ENCODE measurements around the gene UBE3D. TPM values are rescaled to one million over a fixed set of nuclear protein-coding genes. Genes with fewer than 3 reads are reported as not detected.
"Not testable (repeated sequence)": the region's sequence is repeated elsewhere in the genome, so short reads cannot be mapped to it uniquely, and the experiment has no call there.

The UBE3D gene
- polyA plus RNA-seq, 1 donor from 2014 or later = 6.2 TPM

DNA sequence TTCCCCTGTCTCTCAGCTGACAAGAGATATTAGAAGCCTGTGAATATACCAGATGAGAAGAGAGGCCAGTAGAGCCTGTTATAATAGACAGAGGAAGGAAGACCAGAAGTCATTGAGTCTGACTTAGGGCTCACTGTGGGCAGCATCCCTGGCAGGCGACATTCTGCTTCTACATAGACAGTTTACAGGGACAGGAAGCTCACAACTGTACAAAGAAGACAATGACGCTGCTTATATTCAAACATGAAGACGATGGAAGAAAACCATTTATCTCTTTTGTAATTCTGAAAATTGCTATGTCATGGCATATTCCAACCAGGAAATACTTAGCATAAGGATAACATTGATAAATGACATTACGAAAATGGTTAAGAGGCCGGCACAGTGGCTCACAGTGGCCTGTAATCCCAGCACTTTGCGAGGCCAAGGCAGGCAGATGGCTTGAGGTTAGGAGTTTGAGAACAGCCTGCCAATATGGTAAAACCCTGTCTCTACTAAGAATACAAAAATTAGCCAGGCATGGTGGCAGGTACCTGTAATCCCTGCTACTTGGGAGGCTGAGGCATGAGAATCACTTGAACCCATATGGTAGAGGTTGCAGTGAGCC lies 170.9 kb downstream of the UBE3D start:
- Mint-ChIP-seq H3K4me1 (peaks cover 0 to 1% (median 0%) of the 10 kb centered on the region in 3 donors), H3K27ac (no peak overlapping the region), H3K4me3 (no peak overlapping the region), H3K27me3 (no peaks in the 10 kb centered on the region), H3K36me3 (peaks cover 7% of the 10 kb centered on the region), H3K9me3 (peaks cover 0 to 4% (median 2%) of the 10 kb centered on the region in 3 donors)

DNA sequence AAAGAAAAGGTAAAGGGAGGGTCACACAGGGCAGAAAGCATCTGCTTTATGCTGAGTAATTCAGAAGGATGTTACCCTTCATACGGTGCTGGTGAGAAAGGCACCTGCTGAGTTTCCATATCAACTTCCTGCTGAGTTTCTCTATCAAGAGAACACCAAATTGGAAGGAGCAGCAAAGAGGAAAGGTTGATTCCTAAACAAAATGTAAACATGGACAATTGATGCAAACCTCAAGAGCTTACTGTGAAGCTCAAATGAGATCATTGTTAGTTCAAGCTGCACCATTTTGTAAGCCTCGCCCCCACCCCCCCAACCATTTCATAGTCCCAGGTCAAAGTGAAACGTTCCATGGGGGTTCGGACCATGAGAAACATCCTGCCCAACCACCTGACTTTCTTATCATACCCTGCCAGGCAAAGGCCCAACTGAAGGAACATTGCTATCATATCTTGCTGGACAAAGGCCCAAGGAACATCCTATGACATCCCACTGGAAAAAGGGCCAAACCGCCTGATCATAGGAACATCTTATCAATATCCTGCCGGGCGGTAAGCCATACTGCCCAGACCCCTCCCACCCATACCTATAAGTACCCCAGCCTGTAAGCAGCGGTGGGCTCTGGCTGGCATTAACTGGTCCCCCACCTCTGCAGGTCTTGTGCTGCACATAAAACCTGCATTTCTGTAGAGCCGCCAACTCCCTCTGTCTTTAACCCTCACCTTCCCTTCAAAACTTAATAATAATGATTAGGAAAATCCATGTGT lies 171.6 kb downstream of the UBE3D start:
- Mint-ChIP-seq H3K4me1 (peaks cover 0 to 1% (median 0%) of the 10 kb centered on the region in 3 donors), H3K9me3 (peaks cover 0 to 4% (median 2%) of the 10 kb centered on the region in 3 donors), H3K27ac (no peak overlapping the region), H3K4me3 (no peak overlapping the region), H3K27me3 (no peaks in the 10 kb centered on the region), H3K36me3 (peaks cover 7% of the 10 kb centered on the region)

DNA sequence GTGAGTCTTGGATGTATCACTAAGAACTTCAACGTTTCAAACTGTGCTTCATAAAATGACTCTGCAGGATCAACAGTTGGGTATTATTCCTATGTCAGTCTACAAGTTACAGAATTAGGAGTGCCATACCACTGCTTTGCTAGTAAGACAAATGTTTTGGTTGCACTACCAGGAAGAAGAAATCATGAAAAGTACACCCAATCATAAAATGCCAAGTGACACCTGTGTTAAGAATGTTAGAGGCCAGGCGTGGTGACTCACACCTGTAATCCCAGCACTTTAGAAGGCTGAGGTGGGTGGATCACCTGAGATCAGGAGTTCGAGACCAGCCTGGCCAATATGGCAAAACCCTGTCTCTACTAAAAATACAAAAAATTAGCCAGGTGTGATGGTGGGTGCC lies 174.1 kb downstream of the UBE3D start:
- H3K27me3 Mint-ChIP-seq, H3K9me3 Mint-ChIP-seq, H3K27ac Mint-ChIP-seq, H3K4me3 Mint-ChIP-seq, H3K36me3 Mint-ChIP-seq, H3K4me1 Mint-ChIP-seq: not testable (repeated sequence)

DNA sequence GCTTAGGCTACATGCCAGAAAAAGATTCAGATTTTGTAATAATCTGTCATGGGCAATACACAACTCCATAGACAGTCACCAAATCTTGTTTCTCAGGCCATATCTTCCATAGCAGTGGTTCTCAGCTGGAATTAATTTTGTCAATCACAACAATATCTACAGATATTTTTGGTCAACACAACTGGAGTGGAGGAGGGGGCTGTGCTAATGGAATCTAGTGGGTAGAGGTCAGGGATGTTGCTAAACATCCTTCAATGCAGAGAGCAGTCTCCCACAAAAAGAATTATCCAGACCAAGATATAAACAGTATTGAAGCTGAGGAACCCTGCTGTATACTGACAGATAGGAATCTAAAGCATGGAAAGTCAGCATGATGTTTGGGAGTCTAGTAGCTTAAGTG lies 174.6 kb downstream of the UBE3D start:
- H3K27ac Mint-ChIP-seq = no peak overlapping the region
- H3K4me3 Mint-ChIP-seq = peak overlapping the region in 1 of 4 donors; percentile 39
- H3K27me3 Mint-ChIP-seq = no peaks in the 10 kb centered on the region
- peaks cover 3% of the 10 kb centered on the region for H3K36me3 Mint-ChIP-seq
- peaks cover 0 to 2% (median 0%) of the 10 kb centered on the region in 3 donors for H3K9me3 Mint-ChIP-seq
- no peaks in the 10 kb centered on the region for H3K4me1 Mint-ChIP-seq

DNA sequence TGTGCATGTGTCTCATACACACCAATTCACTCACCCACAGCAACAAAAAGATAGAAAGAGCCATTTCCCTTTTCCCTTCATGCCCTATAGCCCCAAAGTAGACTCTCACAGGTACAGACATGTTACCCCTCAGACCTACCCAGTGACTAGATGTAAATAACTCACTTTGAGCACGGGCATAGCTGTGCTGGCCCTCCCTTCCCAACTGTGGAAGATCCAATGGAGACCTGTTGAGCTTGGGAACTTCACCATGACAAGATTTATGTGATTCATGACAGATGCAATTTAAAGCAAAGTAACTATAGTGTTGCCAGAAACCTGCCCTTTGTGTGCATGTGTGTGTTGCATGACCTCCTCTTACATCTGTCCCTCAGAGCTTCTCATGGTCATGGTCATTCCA lies 175.4 kb downstream of the UBE3D start:
- H3K36me3 Mint-ChIP-seq = peaks cover 3% of the 10 kb centered on the region
- H3K27ac Mint-ChIP-seq = no peak overlapping the region
- H3K4me1 Mint-ChIP-seq = no peaks in the 10 kb centered on the region
- H3K4me3 Mint-ChIP-seq = no peak overlapping the region
- no peaks in the 10 kb centered on the region for H3K27me3 Mint-ChIP-seq
- H3K9me3 Mint-ChIP-seq = peaks cover 0 to 2% (median 0%) of the 10 kb centered on the region in 3 donors

DNA sequence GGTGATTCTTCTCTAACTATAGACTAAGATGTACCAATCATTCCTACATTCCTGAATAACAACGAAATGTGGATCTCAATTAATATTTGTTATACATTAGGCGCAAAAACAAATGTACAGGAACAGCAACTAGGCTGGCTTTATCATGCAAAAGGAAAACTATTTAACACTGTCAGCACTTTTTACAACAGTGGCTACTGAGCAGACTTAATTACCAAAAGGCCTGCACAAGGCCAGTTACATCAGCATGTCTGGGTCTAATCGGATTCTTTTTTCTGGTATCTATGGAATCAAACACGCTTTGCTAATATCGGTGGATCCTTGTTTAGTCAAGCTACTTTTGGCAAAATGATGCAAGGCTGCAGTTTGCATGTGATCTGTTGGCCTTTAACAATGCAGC lies 176.5 kb downstream of the UBE3D start:
- H3K4me3 Mint-ChIP-seq = no peak overlapping the region
- H3K36me3 Mint-ChIP-seq = peaks cover 3% of the 10 kb centered on the region
- H3K27me3 Mint-ChIP-seq = no peaks in the 10 kb centered on the region
- H3K9me3 Mint-ChIP-seq = peaks cover 0 to 2% (median 0%) of the 10 kb centered on the region in 3 donors
- no peaks in the 10 kb centered on the region for H3K4me1 Mint-ChIP-seq
- H3K27ac Mint-ChIP-seq = no peak overlapping the region

GRCh38 chr6:82882363-82883023 lies 183.1 kb downstream of the UBE3D start:
- Mint-ChIP-seq H3K27me3 (no peaks in the 10 kb centered on the region), H3K4me1 (no peaks in the 10 kb centered on the region)

DNA sequence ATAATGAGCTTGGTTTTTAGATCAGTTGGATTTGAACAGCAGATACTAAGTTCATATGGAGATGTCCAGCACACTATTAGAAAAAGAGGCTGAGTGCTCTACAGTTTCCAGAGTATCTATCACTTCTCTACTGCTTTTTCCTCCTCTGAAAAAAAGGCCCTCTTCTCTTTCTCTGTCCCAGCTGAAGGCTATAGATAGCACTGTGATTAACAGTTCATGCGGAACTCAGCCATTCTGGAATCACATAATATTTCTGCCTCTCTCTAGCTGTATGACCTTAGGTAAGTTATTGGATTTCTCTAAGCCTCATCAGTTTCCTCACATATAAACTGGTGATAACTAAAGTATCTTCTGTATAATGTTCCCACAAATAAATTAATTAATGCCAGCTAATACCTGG lies 184.1 kb downstream of the UBE3D start:
- Mint-ChIP-seq H3K27ac (peak overlapping the region in 1 of 3 donors; percentile 85), H3K9me3 (peaks cover 0 to 1% (median 0%) of the 10 kb centered on the region in 3 donors), H3K36me3 (peaks cover 2% of the 10 kb centered on the region), H3K27me3 (no peaks in the 10 kb centered on the region), H3K4me1 (no peaks in the 10 kb centered on the region), H3K4me3 (no peak overlapping the region)

More at GRCh38 chr6:82882363-82883023, 183.1 kb downstream of the UBE3D start:
- H3K36me3 Mint-ChIP-seq = peaks cover 2% of the 10 kb centered on the region
- H3K27ac Mint-ChIP-seq = no peak overlapping the region
- peaks cover 0 to 1% (median 0%) of the 10 kb centered on the region in 3 donors for H3K9me3 Mint-ChIP-seq
- no peak overlapping the region for H3K4me3 Mint-ChIP-seq

DNA sequence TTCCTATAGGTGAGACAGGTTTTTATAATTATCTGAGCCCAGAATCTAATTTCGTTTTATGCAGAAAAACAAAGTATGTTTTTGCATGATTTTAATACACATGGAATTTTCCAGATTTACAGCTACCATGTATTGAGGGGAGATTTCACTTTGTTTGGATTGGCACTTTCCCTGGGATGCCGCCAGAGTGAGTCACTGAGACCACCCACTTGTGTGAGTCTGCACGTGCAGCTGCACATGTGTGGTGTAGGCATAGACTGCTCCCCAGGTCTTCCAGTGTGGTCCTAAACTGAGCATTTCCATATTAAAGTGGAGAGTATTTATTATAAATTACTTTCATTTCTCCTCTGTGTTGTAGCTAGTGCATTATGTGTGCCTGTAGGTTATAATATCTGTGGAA lies 186.8 kb downstream of the UBE3D start:
- Mint-ChIP-seq H3K36me3 (peaks cover 2% of the 10 kb centered on the region), H3K4me1 (no peaks in the 10 kb centered on the region), H3K27ac (no peak overlapping the region), H3K9me3 (peaks cover 0 to 1% (median 0%) of the 10 kb centered on the region in 3 donors), H3K4me3 (no peak overlapping the region), H3K27me3 (no peaks in the 10 kb centered on the region)

- Mint-ChIP-seq H3K9me3 (peaks cover 0 to 1% (median 0%) of the 10 kb centered on the region in 3 donors), H3K27ac (no peak overlapping the region), H3K4me3 (no peak overlapping the region), H3K27me3 (no peaks in the 10 kb centered on the region), H3K36me3 (peaks cover 2% of the 10 kb centered on the region), H3K4me1 (no peaks in the 10 kb centered on the region)
Observed at GRCh38 chr6:82877213-82878195, 188.1 kb downstream of the UBE3D start.

- Mint-ChIP-seq H3K27ac (no peak overlapping the region), H3K9me3 (no peaks in the 10 kb centered on the region), H3K36me3 (peaks cover 2% of the 10 kb centered on the region), H3K4me3 (no peak overlapping the region), H3K27me3 (no peaks in the 10 kb centered on the region), H3K4me1 (no peaks in the 10 kb centered on the region)
Observed at GRCh38 chr6:82875573-82876185, 190.0 kb downstream of the UBE3D start.

GRCh38 chr6:82874867-82875266 lies 190.8 kb downstream of the UBE3D start:
- H3K36me3 Mint-ChIP-seq = no peaks in the 10 kb centered on the region

GRCh38 chr6:82872185-82872584 lies 193.5 kb downstream of the UBE3D start:
- H3K27me3 Mint-ChIP-seq = no peaks in the 10 kb centered on the region
- no peak overlapping the region for H3K4me3 Mint-ChIP-seq
- no peaks in the 10 kb centered on the region for H3K4me1 Mint-ChIP-seq
- H3K27ac Mint-ChIP-seq = no peak overlapping the region
- no peaks in the 10 kb centered on the region for H3K36me3 Mint-ChIP-seq
- no peaks in the 10 kb centered on the region for H3K9me3 Mint-ChIP-seq

More at GRCh38 chr6:82874867-82875266, 190.8 kb downstream of the UBE3D start:
- Mint-ChIP-seq H3K27me3 (no peaks in the 10 kb centered on the region), H3K4me1 (no peaks in the 10 kb centered on the region), H3K4me3 (no peak overlapping the region), H3K27ac (no peak overlapping the region), H3K9me3 (no peaks in the 10 kb centered on the region)

GRCh38 chr6:82870582-82871172 lies 195.0 kb downstream of the UBE3D start:
- Mint-ChIP-seq H3K36me3 (no peaks in the 10 kb centered on the region), H3K4me1 (no peaks in the 10 kb centered on the region), H3K27ac (no peak overlapping the region), H3K9me3 (no peaks in the 10 kb centered on the region), H3K4me3 (no peak overlapping the region), H3K27me3 (no peaks in the 10 kb centered on the region)

Measured in IgD-negative memory B cell (primary cell).